NCI-H2227 (cell line): ENCODE measurements around the gene HNRNPM.
"Not testable (repeated sequence)": the region's sequence is repeated elsewhere in the genome, so short reads cannot be mapped to it uniquely, and the experiment has no call there.

Source experiments
- DNase-seq: peaks from one replicate; lab custom pipeline; 2025; ENCODE audit not compliant: unreplicated experiment; lab: John Stamatoyannopoulos, UW

Gene HNRNPM, protein sequence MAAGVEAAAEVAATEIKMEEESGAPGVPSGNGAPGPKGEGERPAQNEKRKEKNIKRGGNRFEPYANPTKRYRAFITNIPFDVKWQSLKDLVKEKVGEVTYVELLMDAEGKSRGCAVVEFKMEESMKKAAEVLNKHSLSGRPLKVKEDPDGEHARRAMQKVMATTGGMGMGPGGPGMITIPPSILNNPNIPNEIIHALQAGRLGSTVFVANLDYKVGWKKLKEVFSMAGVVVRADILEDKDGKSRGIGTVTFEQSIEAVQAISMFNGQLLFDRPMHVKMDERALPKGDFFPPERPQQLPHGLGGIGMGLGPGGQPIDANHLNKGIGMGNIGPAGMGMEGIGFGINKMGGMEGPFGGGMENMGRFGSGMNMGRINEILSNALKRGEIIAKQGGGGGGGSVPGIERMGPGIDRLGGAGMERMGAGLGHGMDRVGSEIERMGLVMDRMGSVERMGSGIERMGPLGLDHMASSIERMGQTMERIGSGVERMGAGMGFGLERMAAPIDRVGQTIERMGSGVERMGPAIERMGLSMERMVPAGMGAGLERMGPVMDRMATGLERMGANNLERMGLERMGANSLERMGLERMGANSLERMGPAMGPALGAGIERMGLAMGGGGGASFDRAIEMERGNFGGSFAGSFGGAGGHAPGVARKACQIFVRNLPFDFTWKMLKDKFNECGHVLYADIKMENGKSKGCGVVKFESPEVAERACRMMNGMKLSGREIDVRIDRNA

GRCh38 chr19:8444677-8445487 lies at the start of gene HNRNPM:
Gene HNRNPM (plus strand): TSS chr19:8444975. CDS start chr19:8444999, 24 bp downstream.
- peak; percentile 98 for DNase-seq

DNA sequence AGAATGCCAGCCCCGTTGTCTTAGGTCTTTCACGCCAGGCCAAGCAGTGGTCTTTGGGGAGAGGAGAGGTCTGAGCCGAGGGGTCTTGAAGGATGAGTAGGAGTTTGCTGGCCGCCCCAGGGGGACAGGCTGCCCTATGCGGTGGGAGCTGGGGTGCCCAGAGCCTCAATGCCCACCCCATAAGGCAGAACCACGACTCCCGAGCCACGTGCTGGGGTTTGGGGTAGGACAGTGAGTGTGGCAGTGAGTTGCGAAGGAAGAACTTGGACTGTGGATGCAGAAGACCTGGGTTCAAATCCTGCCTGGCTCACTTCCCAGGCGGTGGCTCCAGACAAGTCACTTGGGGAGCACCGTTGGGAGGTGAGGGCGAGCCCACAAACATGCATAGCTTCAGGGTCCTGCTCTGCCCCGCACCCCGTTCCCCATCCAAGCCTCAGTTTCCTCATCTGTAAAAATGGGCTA lies 49.1 kb upstream of the HNRNPM start:
- no peak for DNase-seq

GRCh38 chr19:8396185-8396562 lies 48.6 kb upstream of the HNRNPM start:
- DNase-seq: no peak

DNA sequence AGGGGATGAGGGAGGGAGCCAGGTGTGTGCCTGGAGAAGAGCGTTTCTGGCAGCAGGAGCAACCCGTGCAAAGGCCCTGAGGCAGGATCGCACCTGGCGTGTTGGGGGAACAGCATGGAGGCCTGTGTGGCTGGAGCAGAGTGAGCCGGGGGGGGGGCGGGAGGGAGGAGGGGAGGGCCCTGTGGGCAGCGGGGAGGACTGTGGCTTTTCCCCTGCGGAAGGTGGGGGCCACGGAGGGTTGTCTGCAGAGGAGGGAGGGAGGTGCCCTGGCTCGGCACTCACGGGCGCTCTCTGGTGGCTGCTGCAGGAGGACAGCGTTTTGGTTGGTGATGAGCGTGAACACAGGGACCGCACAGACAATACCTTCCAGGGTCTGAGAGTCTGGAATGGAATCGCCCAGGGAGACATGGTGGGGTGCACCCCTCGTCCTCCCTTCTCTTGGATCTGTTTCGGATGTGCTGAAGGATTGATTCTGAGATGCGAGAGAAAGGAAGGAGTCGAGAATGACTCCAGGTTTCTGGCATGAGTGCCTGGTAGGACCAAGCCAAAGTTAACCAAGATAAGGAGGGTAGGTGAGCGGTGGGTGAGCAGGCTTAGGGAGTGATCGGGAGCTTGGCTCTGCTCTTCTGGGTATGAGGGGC lies 48.1 kb upstream of the HNRNPM start:
- peak; percentile 32 for DNase-seq

GRCh38 chr19:8397271-8397670 lies 47.5 kb upstream of the HNRNPM start:
- no peak for DNase-seq

DNA sequence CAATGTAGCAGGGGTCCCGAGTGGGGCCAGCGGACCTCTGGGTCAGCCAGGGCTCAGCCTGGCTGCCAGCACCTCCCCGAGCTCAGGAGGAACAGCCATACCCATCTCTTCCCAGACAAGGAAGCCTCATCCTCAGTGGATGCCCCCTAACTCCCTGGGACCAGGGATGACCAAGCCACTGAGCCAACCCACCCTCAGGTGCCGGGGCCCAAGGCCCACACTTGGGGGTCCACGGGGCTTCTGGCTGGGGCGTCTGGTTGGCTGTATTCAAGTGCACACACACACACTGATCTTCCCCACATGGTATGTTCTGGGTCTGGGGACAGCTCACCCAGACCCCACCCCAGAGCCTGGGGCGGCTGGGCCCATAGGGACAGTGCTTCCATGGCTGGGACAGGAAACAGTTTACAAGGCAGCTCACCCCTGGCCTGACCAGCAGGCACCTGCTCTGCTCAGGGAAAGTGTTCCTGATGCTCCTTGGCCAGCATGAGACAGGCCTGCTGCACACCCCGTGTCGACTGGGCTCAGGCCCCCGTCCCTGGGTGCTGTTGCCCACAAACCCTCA lies 46.9 kb upstream of the HNRNPM start:
- no peak for DNase-seq

DNA sequence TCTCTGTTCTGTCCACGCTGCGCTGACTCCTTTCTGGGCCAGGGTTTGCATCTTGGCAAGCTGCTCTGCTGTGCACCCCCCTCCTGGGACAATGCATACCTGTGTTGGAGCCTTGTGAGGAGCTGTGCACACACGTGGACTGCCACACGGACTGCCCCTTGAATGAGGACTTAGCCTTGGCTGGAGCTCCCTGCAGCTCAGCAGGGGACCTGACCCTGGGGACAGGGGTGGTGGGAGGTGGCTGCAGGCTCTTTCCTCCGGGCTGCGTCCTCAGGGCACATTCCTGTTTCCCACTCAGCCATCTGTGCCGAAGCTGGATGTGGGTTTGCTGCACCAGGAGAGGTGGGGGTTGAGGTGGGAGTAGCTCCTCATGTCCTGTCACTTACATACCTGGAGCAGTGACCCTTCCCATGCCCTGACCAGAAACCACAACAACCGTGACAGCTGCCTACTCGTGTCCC lies 46.4 kb upstream of the HNRNPM start:
- DNase-seq: no peak

DNA sequence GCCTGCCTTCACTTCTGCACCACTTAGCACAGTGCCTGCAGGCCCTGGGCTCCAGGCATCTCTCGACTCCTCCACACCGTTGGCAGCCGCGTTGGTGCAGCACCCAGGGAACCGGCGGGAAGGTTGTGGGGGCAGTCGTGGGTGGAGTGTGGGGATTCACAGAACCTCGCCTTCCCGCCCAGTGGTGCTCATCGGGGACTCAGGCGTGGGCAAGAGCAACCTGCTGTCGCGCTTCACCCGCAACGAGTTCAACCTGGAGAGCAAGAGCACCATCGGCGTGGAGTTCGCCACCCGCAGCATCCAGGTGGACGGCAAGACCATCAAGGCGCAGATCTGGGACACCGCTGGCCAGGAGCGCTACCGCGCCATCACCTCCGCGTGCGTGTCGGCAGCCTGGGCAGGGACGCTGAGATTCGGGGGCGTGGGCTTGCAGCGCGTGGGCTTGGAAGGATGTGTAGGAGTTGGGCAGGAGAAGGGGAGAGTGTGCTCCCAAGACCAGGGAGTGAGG lies 45.0 kb upstream of the HNRNPM start:
- no peak for DNase-seq

DNA sequence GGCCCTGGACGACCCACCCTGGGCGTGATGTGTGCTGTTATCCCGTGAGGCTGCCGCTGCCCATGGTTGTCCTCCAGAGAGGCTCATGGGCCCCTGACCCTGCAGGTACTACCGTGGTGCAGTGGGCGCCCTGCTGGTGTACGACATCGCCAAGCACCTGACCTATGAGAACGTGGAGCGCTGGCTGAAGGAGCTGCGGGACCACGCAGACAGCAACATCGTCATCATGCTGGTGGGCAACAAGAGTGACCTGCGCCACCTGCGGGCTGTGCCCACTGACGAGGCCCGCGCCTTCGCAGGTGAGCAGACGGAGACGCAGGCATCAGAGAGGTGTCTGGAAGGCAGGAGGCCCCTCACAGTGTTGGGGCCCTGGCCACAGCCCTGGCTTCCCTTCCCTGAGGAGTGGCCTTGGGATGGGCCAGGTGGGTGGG lies 42.8 kb upstream of the HNRNPM start:
- no peak for DNase-seq

GRCh38 chr19:8403098-8403819 lies 41.5 kb upstream of the HNRNPM start:
- no peak for DNase-seq

- DNase-seq: no peak
Observed at GRCh38 chr19:8403820-8404109, 41.0 kb upstream of the HNRNPM start.

DNA sequence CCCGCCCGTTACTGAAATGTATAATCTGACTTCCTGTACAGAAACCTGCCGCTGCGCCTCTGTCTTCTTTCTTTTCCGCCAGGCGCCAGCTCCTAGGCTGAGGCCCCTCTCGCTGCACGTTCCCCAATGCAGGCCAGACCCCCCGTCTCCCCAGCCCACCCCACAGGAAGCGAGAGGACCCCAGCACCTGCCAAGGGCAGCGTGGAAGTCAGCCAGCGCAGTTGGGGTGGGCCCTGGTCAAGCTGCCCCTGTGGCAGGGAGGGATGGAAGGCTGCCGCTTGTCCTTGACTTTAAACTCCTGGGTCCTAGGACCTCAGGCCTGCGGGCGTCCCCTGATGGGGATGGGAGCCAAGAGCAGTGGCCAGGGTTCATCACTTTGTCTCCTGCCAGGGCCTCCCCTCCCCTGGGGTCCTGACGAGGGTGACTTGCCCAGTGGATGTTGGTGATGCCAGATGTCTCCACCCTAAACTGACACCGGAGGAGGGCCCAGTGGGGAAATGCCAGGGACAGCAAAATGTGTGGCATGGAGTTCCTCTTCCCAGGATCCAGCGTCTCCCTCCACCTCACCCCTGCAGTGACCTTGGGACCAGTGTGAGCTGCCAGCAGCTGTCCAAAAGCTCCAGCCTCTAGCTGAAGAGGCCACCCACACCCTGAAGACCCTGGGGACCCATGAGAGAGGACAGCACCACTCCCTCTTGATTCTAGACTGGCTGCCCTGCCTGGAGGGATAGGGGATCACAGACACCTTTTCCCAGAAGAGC lies 40.2 kb upstream of the HNRNPM start:
- DNase-seq: no peak

DNA sequence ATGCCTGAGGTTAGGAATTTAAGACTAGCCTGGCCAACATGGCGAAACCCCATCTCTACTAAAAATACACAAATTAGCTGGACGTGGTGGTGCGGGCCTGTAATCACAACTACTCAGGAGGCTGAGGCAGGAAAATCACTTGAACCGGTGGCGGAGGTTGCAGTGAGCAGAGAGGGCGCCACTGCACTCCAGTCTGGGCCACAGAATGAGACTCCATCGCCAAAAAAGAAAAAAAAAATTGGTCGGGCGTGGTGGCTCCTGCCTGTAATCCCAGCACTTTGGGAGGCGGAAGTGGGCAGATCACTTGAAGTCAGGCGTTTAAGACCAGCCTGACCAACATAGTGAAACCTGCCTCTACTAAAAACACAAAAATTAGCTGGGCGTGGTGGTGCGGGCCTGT lies 34.1 kb upstream of the HNRNPM start:
- not testable (repeated sequence) for DNase-seq

DNA sequence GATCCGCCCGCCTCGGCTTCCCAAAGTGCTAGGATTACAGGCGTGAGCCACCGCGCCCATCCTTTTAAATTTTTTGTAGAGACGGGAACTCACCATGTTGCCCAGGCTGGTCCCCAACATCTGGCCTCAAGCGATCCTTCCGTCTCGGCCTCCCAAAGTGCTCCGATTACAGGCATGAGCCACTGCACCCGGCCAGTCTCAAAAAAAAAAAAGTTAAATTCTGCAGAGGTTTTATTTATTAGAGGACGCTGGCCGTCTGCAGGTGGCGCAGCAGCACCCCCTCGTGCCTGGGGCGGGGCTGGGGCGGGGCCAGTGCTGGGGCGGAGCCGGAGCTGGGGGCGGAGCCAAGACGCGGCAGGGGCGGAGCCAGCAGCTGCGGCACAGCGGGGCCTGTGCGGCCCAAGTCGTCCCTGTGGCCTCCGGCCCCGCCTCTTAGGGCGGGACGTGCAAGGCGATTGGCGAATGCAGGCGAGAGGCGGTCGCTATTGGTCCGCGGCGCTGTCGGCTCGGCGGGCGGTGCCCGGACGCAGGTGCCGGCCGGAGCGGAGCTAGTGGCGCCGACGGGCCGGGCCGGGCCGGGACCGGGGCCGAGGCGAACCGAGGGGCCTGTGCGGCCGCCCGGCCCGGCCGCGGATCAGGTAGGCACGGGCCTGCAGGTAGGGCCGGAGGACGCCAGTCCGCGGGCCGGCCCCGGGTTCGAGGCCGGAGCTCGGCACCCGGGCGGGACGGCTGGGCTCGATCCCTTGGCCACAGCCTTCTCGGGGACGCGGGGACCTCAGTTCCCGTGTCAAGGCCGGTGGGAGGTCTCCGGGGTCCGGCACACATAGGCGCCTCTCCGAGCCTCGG lies 31.8 kb upstream of the HNRNPM start, which contains the start of gene MARCHF2:
Gene MARCHF2 (plus strand): TSS at position 523 of the 846 bp plus-strand sequence. CDS start 8,536 bp downstream, outside the sequence.
- peak; percentile 96 for DNase-seq

DNA sequence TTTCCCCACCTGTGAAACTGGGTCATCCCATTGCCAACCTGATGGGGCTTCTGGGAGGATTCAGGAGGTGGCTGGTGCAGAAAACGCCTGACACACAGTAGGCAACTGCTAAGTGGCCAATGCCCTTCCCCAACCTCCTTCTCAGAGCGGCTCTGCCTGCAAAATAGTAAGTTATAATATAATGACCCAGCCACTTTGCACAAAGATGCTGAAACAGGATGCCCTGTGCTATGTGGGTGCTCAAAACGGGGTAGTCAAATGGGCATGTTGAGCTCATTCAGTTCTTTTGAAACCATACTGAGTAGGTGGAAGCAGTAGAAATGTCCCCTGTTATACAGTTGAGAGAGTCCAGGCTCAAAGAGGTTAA lies 31.2 kb upstream of the HNRNPM start:
- no peak for DNase-seq

DNA sequence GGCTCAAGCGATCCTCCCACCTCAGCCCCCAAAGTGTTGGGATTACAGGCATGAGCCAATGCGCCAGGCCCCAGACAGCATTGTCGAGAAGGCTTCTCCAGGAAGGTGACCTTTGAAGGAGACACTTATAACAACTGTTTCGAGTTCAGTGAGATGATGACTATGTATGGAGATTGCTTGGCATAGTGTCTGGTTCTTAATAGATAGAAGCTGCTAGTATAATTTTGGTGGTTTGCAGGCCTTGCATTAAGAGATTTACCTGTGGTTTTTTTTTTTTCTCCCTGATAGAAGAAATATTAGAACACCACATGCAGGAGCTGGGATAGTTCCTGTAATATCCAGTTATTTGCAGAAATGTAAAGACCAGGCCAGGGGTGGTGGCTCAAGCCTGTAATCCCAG lies 28.0 kb upstream of the HNRNPM start:
- DNase-seq: peak; percentile 10

- DNase-seq: no peak
Observed at GRCh38 chr19:8421484-8422461, 23.0 kb upstream of the HNRNPM start.
